Panc1 (cell line): ENCODE measurements around the gene LTBP3. TPM values are rescaled to one million over a fixed set of nuclear protein-coding genes. Genes with fewer than 3 reads are reported as not detected.

Experiments used
- ATAC-seq: fragments of 200-7000 bp; cut with Tn5 transposase; 2 replicates; pipeline ENCODE4 v1.9.1; 2020; ENCODE audit warnings: mild to moderate bottlenecking, moderate library complexity
- BruUV-seq: library from RNA; stranded (reverse); fragments of 400-500 nt; replicated peaks from 2 replicates; lab custom pipeline; 2021; lab: Mats Ljungman, UMichigan
- CTCF ChIA-PET: fragments of 300-600 bp; sonication (Branson Sonifier 250); formaldehyde crosslinking; loops from one replicate; lab custom pipeline; 2022; ENCODE audit warnings: antibody characterized with exemption; lab: Charles Lee
- POLR2A ChIA-PET: fragments of 300-600 bp; sonication (Branson Sonifier 250); formaldehyde crosslinking; loops from one replicate; lab custom pipeline; 2022; ENCODE audit warnings: antibody characterized with exemption; lab: Charles Lee
- DNase-seq: peaks from one replicate; pipeline ENCODE4 v3.0.0-alpha.2; 2010; ENCODE audit warnings: low read depth, low spot score
- H3K27ac ChIP-seq: 2 replicates; pipeline ENCODE4 v1.5.1; 2011; ENCODE audit warnings: mild to moderate bottlenecking, low read length, inconsistent platforms
- H3K27me3 ChIP-seq: fragments of 200-500 bp; sonication (Bioruptor generic); 2 replicates; pipeline ENCODE4 v1.6.0; 2014; ENCODE audit warnings: low read length, inconsistent platforms; ENCODE audit not compliant: control insufficient read depth, insufficient read depth
- H3K36me3 ChIP-seq: fragments of 200-500 bp; sonication (Bioruptor generic); 2 replicates; pipeline ENCODE4 v1.5.1; 2014; ENCODE audit warnings: inconsistent platforms, mild to moderate bottlenecking, low read length, moderate library complexity; ENCODE audit not compliant: control insufficient read depth, insufficient read depth
- H3K4me1 ChIP-seq: 2 replicates; pipeline ENCODE4 v1.5.1; 2011; ENCODE audit warnings: inconsistent platforms, mild to moderate bottlenecking, low read length, moderate library complexity; ENCODE audit not compliant: control insufficient read depth, insufficient read depth
- H3K4me3 ChIP-seq, 2 experiments: 2 replicates each; pipeline ENCODE4 v1.5.1; 2011 to 2012; ENCODE audit warnings: low read depth in 2 of 2, low read length in 2 of 2, mild to moderate bottlenecking in 2 of 2, inconsistent platforms in 1 of 2, moderate library complexity in 1 of 2
- H3K9me3 ChIP-seq: fragments of 200-500 bp; sonication (Bioruptor generic); 2 replicates; pipeline ENCODE4 v1.5.1; 2014; ENCODE audit warnings: low read depth, mild to moderate bottlenecking, inconsistent platforms, low read length, moderate library complexity; ENCODE audit not compliant: control insufficient read depth, insufficient read depth
- CTCF ChIP-seq: fragments of 450-650 bp; IDR thresholded peaks from 2 replicates; pipeline ENCODE4 v1.5.1; 2017; ENCODE audit warnings: mild to moderate bottlenecking
- POLR2AphosphoS5 ChIP-seq: IDR thresholded peaks from 2 replicates; pipeline ENCODE4 v1.6.1; 2012; ENCODE audit warnings: mild to moderate bottlenecking, low read depth, low read length, moderate library complexity
- REST ChIP-seq, 2 experiments: IDR thresholded peaks; 2 replicates each; pipeline ENCODE4 v1.6.1; 2011 to 2012; ENCODE audit warnings: low read depth in 2 of 2, control low read depth in 1 of 2, low read length in 1 of 2, mild to moderate bottlenecking in 1 of 2, moderate library complexity in 1 of 2; ENCODE audit not compliant: insufficient read depth in 1 of 2
- SIN3A ChIP-seq: IDR thresholded peaks from 2 replicates; pipeline ENCODE4 v1.6.1; 2012; ENCODE audit warnings: low read depth, mild to moderate bottlenecking, low read length, moderate library complexity, borderline replicate concordance; ENCODE audit not compliant: insufficient read depth
- TCF7L2 ChIP-seq: IDR thresholded peaks from 2 replicates; pipeline ENCODE4 v1.6.1; 2011; ENCODE audit warnings: mild to moderate bottlenecking, low read depth, low read length, inconsistent platforms
- in situ Hi-C: cut with HindIII; loops from 2 replicates; pipeline ENCODE4 v1.10.0; 2016; ENCODE audit warnings: low sequenced_read_pairs, low pct_unique_long_range_greater_than_20kb
- intact Hi-C: fragments of 100-400 bp; cut with micrococcal nuclease; formaldehyde crosslinking; loops from one replicate; pipeline ENCODE4 v1.10.0; 2022; ENCODE audit not compliant: unreplicated experiment
- total RNA-seq: library from RNA; stranded (reverse); gene quantifications from one replicate; pipeline ENCODE4 v1.2.1, GENCODE V29; 2021; ENCODE audit not compliant: unreplicated experiment

The LTBP3 gene
- total RNA-seq, 1 experiment from 2014 or later: 133 TPM

DNA sequence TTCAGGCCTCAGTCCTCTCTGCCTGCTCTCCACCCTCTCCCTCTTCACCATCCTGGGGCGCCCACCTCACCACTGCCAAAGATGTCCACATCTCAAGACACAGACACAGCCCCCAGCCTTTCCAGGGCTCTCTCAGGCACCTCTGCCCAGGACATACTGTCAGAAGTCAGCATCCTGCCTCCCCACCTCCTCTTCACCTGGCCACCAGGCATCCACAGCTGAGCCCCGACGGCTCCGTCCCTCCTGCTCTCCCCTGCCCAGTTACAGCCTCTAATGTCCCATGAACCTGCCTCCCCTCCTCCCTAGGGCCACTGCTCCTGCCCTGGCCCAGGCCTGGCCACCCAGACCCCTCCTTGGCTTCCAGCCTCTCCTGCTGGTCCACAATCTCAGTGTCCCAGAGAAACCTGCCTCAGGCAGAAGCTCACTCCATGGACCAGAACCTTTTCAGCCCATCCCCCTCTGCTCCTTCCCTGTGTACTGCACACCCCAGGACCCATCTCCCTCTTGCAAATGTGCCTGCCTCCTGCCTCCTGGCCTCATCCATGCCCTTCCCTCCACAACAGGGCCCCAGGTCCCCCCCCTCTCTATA lies 3.2 kb downstream of the LTBP3 start:
- CTCF ChIA-PET: interaction anchor here (0.6 kb wide), 1 partner anchor 38 kb away, joined by 3 read pairs; no protein-coding TSS in a partner anchor
- no TSS peak for BruUV-seq
- Histone ChIP-seq H3K4me1 (peaks cover 70% of the 10 kb centered on the region), H3K9me3 (no peaks in the 10 kb centered on the region), H3K36me3 (no peaks in the 10 kb centered on the region), H3K27ac (peak overlapping the region; percentile 48), H3K27me3 (no peaks in the 10 kb centered on the region), H3K4me3 (no peak overlapping the region)
- ATAC-seq: no peak
- DNase-seq: no peak
- in situ Hi-C loops (no loop called here), intact Hi-C loops (loop anchor here (10.0 kb wide), 1 partner anchor 300 kb away; the partner anchor contains the start of gene CFL1)
- POLR2A ChIA-PET: no interaction called here
- TF ChIP-seq POLR2AphosphoS5: no peak
- no peak for TF ChIP-seq SIN3A
- TF ChIP-seq REST (IDR thresholded peaks at IDR 0.05; ENCODE audit: insufficient read depth in 1 of 2, low read depth in 2 of 2, low read length in 1 of 2): no peak
- TF ChIP-seq CTCF: no peak
- TF ChIP-seq TCF7L2: no peak

DNA sequence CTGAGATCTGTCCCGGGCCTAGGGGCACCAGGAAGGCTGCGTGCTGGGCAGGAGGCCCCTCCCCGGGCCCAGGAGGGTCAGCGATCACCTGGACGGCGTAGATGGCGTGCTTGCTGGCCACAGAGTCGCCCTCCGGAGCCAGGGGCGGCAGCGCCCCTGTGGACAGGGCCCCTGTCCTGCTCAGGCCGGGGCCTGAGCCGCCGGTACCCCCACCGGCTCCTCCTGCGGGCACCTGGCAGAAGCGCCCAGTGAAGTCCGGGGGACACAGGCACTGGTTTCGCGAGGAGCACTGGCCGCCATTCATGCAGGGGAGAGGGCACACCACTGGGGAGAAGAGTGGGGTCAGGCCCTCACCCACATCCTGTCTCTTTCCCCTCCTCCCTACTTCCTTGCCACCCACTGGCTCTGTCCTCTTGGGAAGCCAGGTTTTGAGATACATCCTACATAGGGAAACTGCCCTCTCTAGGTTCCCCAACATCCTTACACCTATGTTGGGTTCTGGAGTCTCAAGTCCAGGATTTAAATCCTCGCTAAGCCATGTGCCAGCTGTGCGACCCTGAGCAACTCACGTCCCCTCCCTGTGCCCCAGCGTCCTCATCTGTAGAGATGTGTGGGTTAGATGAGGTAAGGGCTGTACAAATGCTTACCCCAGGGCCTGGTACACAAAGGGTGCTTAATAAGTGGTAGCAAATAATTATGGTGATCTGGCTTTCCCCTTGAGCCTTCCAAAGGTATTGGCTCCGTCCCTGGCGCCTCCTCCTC lies 3.9 kb downstream of the LTBP3 start:
- intact Hi-C loops: loop anchor here (10.0 kb wide), 1 partner anchor 301 kb away; the partner anchor contains the start of gene CFL1
- DNase-seq (no peak), ATAC-seq (no peak)
- TF ChIP-seq POLR2AphosphoS5 (no peak), REST (IDR thresholded peaks at IDR 0.05; ENCODE audit: insufficient read depth in 1 of 2, low read depth in 2 of 2, low read length in 1 of 2) (no peak), CTCF (no peak), SIN3A (no peak), TCF7L2 (no peak)
- ChIA-PET CTCF (no interaction called here), POLR2A (no interaction called here)
- no TSS peak for BruUV-seq
- Histone ChIP-seq H3K36me3 (no peaks in the 10 kb centered on the region), H3K4me3 (no peak overlapping the region), H3K9me3 (no peaks in the 10 kb centered on the region), H3K4me1 (peaks cover 63% of the 10 kb centered on the region), H3K27me3 (no peaks in the 10 kb centered on the region), H3K27ac (peak overlapping the region; percentile 48)
- in situ Hi-C loops: no loop called here
